K562 (cell line): Measurements from ENCODE around the gene WASL. TPM values are rescaled to one million over a fixed set of nuclear protein-coding genes. Genes with fewer than 3 reads are reported as not detected.

Experiments used
- ARID3A ChIP-seq: IDR thresholded peaks from 2 replicates; pipeline ENCODE4 v1.6.1; 2012; ENCODE audit warnings: low read depth, low read length, improper control_type of control experiment, borderline replicate concordance
- ATF7 ChIP-seq: fragments of 450-650 bp; IDR thresholded peaks from 2 replicates; pipeline ENCODE4 v1.7.1; 2014; ENCODE audit warnings: mild to moderate bottlenecking, moderate library complexity
- C11orf30 ChIP-seq: fragments of 450-650 bp; IDR thresholded peaks from 2 replicates; pipeline ENCODE4 v1.6.1; 2016; ENCODE audit warnings: low read depth, mild to moderate bottlenecking
- EGR1 ChIP-seq: fragments of 450-650 bp; conservative IDR thresholded peaks from 2 replicates; pipeline ENCODE4 v1.6.1; 2017; ENCODE audit warnings: mild to moderate bottlenecking
- EP300 ChIP-seq: IDR thresholded peaks from 2 replicates; pipeline ENCODE4 v1.6.1; 2012; ENCODE audit warnings: low read length, improper control_type of control experiment
- NBN ChIP-seq: fragments of 450-650 bp; IDR thresholded peaks from 2 replicates; pipeline ENCODE4 v1.6.1; 2016; ENCODE audit warnings: low read depth, mild to moderate bottlenecking
- NFRKB ChIP-seq: fragments of 450-650 bp; IDR thresholded peaks from 2 replicates; pipeline ENCODE4 v1.6.1; 2016; ENCODE audit warnings: low read depth
- REST ChIP-seq, 2 experiments: fragments of 450-650 bp; formaldehyde crosslinking in 1 of 2; IDR thresholded peaks; 2 replicates each; pipeline versions ENCODE4 v1.4.0 to v1.6.1; 2014 to 2020; ENCODE audit warnings: mild to moderate bottlenecking in 2 of 2, borderline replicate concordance in 1 of 2, low read depth in 1 of 2
- SREBF2 ChIP-seq: sonication (generic); formaldehyde crosslinking; IDR thresholded peaks from 2 replicates; pipeline ENCODE4 v1.4.0; 2020; ENCODE audit warnings: mild to moderate bottlenecking, missing genetic modification reagents
- TEAD4 ChIP-seq, 2 experiments: sonication (generic) in 1 of 2; formaldehyde crosslinking in 1 of 2; IDR thresholded peaks; 2 replicates each; pipeline versions ENCODE4 v1.6.1 to v1.8.0; 2012 to 2022; ENCODE audit warnings: borderline replicate concordance in 1 of 2, inconsistent platforms in 1 of 2, low read length in 1 of 2, mild to moderate bottlenecking in 1 of 2, missing genetic modification reagents in 1 of 2
- ZNF133 ChIP-seq: fragments of 250-450 bp; sonication (Bioruptor Pico); IDR thresholded peaks from 2 replicates; pipeline ENCODE4 v1.4.0; 2020; ENCODE audit warnings: mild to moderate bottlenecking
- ZNF507 ChIP-seq: conservative IDR thresholded peaks from 2 replicates; pipeline ENCODE4 v1.6.1; 2017; ENCODE audit warnings: missing genetic modification characterization, missing compliant biosample characterization
- ZNF668 ChIP-seq: fragments of 250-450 bp; sonication (Bioruptor Pico); IDR thresholded peaks from 2 replicates; pipeline ENCODE4 v1.8.0; 2022; ENCODE audit warnings: mild to moderate bottlenecking, inconsistent platforms
- polyA plus RNA-seq, 8 experiments: library from polyadenylated mRNA; depleted of rRNA in 4 of 8; stranded (reverse) in 5 of 8; unstranded in 3 of 8; fragments of >200 nt; fragmentation: Nextera tagmentation in 2 of 8; fragmentation: Illumina TruSeq in 1 of 8; extraction: Ambion mirVana in 2 of 8; extraction: Trizol in 1 of 8; gene quantifications; 2 replicates each; pipeline versions ENCODE4 v1.2.1 to v1.2.3, GENCODE V29; 2011 to 2014; ENCODE audit warnings: inconsistent platforms in 1 of 8, missing spikeins in 1 of 8
- total RNA-seq, 7 experiments: library from RNA; depleted of rRNA in 6 of 7; stranded (reverse); fragments of >200 nt in 6 of 7; fragmentation: Illumina TruSeq in 2 of 7; extraction: Trizol in 2 of 7; gene quantifications; 2 replicates each; pipeline versions ENCODE4 v1.2.1 to v1.2.3, GENCODE V29; 2011 to 2021; ENCODE audit warnings: low replicate concordance in 1 of 7
- TF ChIP-seq, protein P1 (sequence below): sonication (generic); formaldehyde crosslinking; IDR thresholded peaks from 2 replicates; pipeline ENCODE4 v1.8.1; 2023; ENCODE audit warnings: mild to moderate bottlenecking, missing genetic modification reagents

Gene WASL
- total and polyA plus RNA-seq, 9 of the 15 experiments (the other 6 are each of a cell fraction or from before 2014, with no cell fraction given), result 3.2 to 13.9 (median 8.3) TPM

GRCh38 chr7:123711832-123712293 is 36.9 kb downstream of the WASL start (continued):
- TF ChIP-seq REST (IDR thresholded peaks at IDR 0.05; ENCODE audit: borderline replicate concordance) (peak; percentile 73), REST (CRISPR knock-in tag; IDR thresholded peaks at IDR 0.05; ENCODE audit: low read depth) (no peak), NFRKB (0 out of 2 replicates have a peak, but pooled peaks have one; percentile 55), ZNF668 (CRISPR knock-in tag) (0 out of 2 replicates have a peak, but pooled peaks have one; percentile 19), ZNF507 (tag) (no peak), ZNF133 (no peak), ARID3A (peak; percentile 82; the same call in 1 of the 2 replicates), TEAD4 (IDR thresholded peaks at IDR 0.05; ENCODE audit: low read length) (peak; percentile 68; the same call in 1 of the 2 replicates), TEAD4 (CRISPR knock-in tag; IDR thresholded peaks at IDR 0.05; ENCODE audit: borderline replicate concordance) (no peak), C11orf30 (peak; percentile 6; the same call in 1 of the 2 replicates), NBN (peak; percentile 68), ATF7 (peak; percentile 76), EGR1 (no peak; the same call in 1 of the 2 replicates), EP300 (peak; percentile 63; the same call in 1 of the 2 replicates), SREBF2 (CRISPR knock-in tag) (no peak)
- TF ChIP-seq, protein P1, sequence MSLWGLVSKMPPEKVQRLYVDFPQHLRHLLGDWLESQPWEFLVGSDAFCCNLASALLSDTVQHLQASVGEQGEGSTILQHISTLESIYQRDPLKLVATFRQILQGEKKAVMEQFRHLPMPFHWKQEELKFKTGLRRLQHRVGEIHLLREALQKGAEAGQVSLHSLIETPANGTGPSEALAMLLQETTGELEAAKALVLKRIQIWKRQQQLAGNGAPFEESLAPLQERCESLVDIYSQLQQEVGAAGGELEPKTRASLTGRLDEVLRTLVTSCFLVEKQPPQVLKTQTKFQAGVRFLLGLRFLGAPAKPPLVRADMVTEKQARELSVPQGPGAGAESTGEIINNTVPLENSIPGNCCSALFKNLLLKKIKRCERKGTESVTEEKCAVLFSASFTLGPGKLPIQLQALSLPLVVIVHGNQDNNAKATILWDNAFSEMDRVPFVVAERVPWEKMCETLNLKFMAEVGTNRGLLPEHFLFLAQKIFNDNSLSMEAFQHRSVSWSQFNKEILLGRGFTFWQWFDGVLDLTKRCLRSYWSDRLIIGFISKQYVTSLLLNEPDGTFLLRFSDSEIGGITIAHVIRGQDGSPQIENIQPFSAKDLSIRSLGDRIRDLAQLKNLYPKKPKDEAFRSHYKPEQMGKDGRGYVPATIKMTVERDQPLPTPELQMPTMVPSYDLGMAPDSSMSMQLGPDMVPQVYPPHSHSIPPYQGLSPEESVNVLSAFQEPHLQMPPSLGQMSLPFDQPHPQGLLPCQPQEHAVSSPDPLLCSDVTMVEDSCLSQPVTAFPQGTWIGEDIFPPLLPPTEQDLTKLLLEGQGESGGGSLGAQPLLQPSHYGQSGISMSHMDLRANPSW (CRISPR knock-in tag), result no peak
